ENCODE results near the gene USP4. TPM values are rescaled to one million over a fixed set of nuclear protein-coding genes. Genes with fewer than 3 reads are reported as not detected.

Gene USP4
- total and polyA plus RNA-seq, 2 of the 8 experiments (the other 6 are each of a cell fraction or from before 2014, with no cell fraction given), result 16.0 to 27.8 TPM

- Histone ChIP-seq H3K27ac (ENCODE audit: low read depth, low read length) (no peak overlapping the region), H4K20me1 (replicated peaks in 1 of 2; ENCODE audit: control insufficient read depth in 1 of 2, insufficient read depth in 2 of 2, low read length in 2 of 2) (peaks cover 0 to 8% of the 10 kb centered on the region in 2 experiments), H3K79me1 (ENCODE audit: low read depth, low read length) (peaks cover 2% of the 10 kb centered on the region; the same call in 1 of the 2 replicates), H3K9ac (replicated peaks in 1 of 4; ENCODE audit: extremely low read depth in 1 of 4, low read depth in 3 of 4, low read length in 3 of 4) (no peak overlapping the region), H2BK20ac (ENCODE audit: low read length) (no peak overlapping the region), H3K4ac (replicated peaks; ENCODE audit: insufficient read length, low read depth, low read length) (no peak overlapping the region), H3K4me3 (ENCODE audit: extremely low read depth in 1 of 4, insufficient read depth in 2 of 4, low read depth in 3 of 4, low read length in 4 of 4) (no peak overlapping the region), H2BK5ac (ENCODE audit: low read depth, low read length) (no peak overlapping the region), H4K91ac (replicated peaks; ENCODE audit: insufficient read length, low read length) (no peak overlapping the region), H2AFZ (ENCODE audit: low read length) (no peak overlapping the region), H2BK120ac (replicated peaks; ENCODE audit: low read depth, low read length) (no peak overlapping the region), H3K56ac (replicated peaks; ENCODE audit: insufficient read length, low read depth, low read length) (no peak overlapping the region), H3K36me3 (ENCODE audit: control insufficient read depth in 2 of 4, insufficient read depth in 4 of 4, low read length in 3 of 4) (peaks cover 10 to 53% (median 26%) of the 10 kb centered on the region in 4 experiments; a peak in 7 of 8 replicates), H3K23me2 (ENCODE audit: low read depth, low read length) (no peaks in the 10 kb centered on the region), H3K18ac (ENCODE audit: extremely low read depth, low read length) (no peak overlapping the region), H3K27me3 (replicated peaks in 1 of 4; ENCODE audit: control insufficient read depth in 3 of 4, extremely low read depth in 1 of 4, insufficient read depth in 3 of 4, low read length in 3 of 4) (no peaks in the 10 kb centered on the region), H3K4me1 (replicated peaks in 1 of 4; ENCODE audit: control insufficient read depth in 3 of 4, insufficient read depth in 4 of 4, low read length in 3 of 4) (no peaks in the 10 kb centered on the region), H3K23ac (ENCODE audit: insufficient read length) (no peak overlapping the region), H4K8ac (ENCODE audit: extremely low read depth, insufficient read depth, low read length) (no peak overlapping the region), H3K9me3 (ENCODE audit: insufficient read depth in 2 of 2, low read depth in 1 of 2, low read length in 1 of 2) (no peaks in the 10 kb centered on the region), H3K14ac (ENCODE audit: insufficient read length) (no peak overlapping the region), H2BK15ac (ENCODE audit: low read length) (no peak overlapping the region), H3K4me2 (ENCODE audit: insufficient read depth in 1 of 2, low read depth in 2 of 2, low read length in 2 of 2) (no peak overlapping the region), H4K5ac (ENCODE audit: insufficient read length, low read depth, low read length) (no peak overlapping the region), H2BK12ac (ENCODE audit: low read depth, low read length) (no peak overlapping the region), H2AK5ac (ENCODE audit: low read depth, low read length) (no peak overlapping the region), H3K79me2 (ENCODE audit: control insufficient read depth in 1 of 2, insufficient read depth in 2 of 2, low read length in 2 of 2) (peaks cover 0 to 29% of the 10 kb centered on the region in 2 experiments; a peak in 2 of 4 replicates)
- CTCF ChIA-PET (ENCODE audit: partially characterized antibody), result interaction anchor here (1.3 kb wide), 1 partner anchor 11 kb away, joined by 4 read pairs; no protein-coding TSS in a partner anchor
- DNase-seq (ENCODE audit: low read depth in 1 of 2, low spot score in 2 of 2) (no peak), FAIRE-seq (no peak)
- POLR2A ChIA-PET (ENCODE audit: partially characterized antibody), result interaction anchor here (1.2 to 1.9 kb wide), 2 partner anchors 14 to 40 kb away, joined by 4 to 6 read pairs; partner anchors contain the start of genes RHOA and TCTA
- no peak for TF ChIP-seq SRF (IDR thresholded peaks at IDR 0.05; ENCODE audit: low read depth, low read length)
- TF ChIP-seq CBX8 (IDR thresholded peaks at IDR 0.05; ENCODE audit: borderline replicate concordance, low read depth, low read length), result no peak
- TF ChIP-seq E2F6 (IDR thresholded peaks at IDR 0.05), result no peak
- TF ChIP-seq SIN3A (conservative IDR thresholded peaks at IDR 0.05 in 1 of 2, IDR thresholded peaks at IDR 0.05 in 1 of 2; ENCODE audit: low read depth in 1 of 2, low read length in 2 of 2), result no peak
- TF ChIP-seq SIX5 (IDR thresholded peaks at IDR 0.05; ENCODE audit: low read depth, low read length), result no peak
- TF ChIP-seq PHF8 (conservative IDR thresholded peaks at IDR 0.05; ENCODE audit: low read depth, low read length), result no peak
- TF ChIP-seq FOSL1 (IDR thresholded peaks at IDR 0.05; ENCODE audit: insufficient read depth, low read depth, low read length), result no peak
- no peak for TF ChIP-seq SAP30 (IDR thresholded peaks at IDR 0.05; ENCODE audit: insufficient read depth, insufficient replicate concordance, low read length)
- no peak for TF ChIP-seq SUZ12 (IDR thresholded peaks at IDR 0.05; ENCODE audit: low read length)
- TF ChIP-seq RBBP5 (IDR thresholded peaks at IDR 0.05; ENCODE audit: borderline replicate concordance, low read depth, low read length), result no peak
- TF ChIP-seq SP2 (IDR thresholded peaks at IDR 0.05; ENCODE audit: low read length), result no peak
- no peak for TF ChIP-seq HDAC6 (IDR thresholded peaks at IDR 0.05; ENCODE audit: low read depth, low read length)
- no peak for TF ChIP-seq YY1 (IDR thresholded peaks at IDR 0.05; ENCODE audit: low read depth, low read length)
Measured at GRCh38 chr3:49371946-49372345, 32.1 kb upstream of the USP4 start.
